Activated naive CD4-positive, alpha-beta T cell (primary cell): ENCODE data around the gene GPR85.
"Not testable (repeated sequence)": the region's sequence is repeated elsewhere in the genome, so short reads cannot be mapped to it uniquely, and the experiment has no call there.

ENCODE experiments used
- DNase-seq, 4 experiments: peaks; one replicate each; lab custom pipeline; 2025; lab: John Stamatoyannopoulos, UW

GPR85 gene

DNA sequence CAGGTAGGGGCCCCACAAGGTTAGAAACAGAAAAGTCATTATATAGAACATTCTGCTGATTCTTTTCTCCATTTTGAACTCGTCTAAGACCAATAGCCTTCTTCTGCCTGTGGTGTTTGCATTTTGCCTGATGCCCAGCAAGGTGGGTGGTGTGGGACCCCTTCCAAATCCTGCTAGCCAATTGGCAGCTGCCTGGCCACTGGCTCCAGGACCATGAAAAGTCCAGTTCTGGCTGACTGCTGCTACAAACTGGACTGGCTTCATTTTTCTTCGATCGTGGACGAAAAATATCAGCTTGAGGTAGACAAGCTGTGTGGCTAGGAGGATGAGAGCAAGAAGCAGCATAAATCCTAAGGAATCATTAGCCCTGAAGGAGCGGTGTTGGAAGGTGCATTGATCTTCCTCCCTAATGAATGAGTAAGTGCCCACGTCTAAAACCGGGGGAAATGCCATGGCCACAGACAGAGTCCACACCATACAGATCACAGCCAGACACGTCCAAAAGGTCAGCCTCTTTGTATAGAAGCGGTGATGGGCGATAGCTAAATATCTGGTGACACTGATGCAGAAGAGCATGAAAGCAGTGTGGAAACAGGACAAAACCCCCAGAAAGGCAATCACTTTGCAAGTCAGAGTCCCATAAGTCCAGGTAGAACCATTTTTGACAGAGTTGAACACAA lies 2.7 kb downstream of the GPR85 start:
- no peak for DNase-seq

DNA sequence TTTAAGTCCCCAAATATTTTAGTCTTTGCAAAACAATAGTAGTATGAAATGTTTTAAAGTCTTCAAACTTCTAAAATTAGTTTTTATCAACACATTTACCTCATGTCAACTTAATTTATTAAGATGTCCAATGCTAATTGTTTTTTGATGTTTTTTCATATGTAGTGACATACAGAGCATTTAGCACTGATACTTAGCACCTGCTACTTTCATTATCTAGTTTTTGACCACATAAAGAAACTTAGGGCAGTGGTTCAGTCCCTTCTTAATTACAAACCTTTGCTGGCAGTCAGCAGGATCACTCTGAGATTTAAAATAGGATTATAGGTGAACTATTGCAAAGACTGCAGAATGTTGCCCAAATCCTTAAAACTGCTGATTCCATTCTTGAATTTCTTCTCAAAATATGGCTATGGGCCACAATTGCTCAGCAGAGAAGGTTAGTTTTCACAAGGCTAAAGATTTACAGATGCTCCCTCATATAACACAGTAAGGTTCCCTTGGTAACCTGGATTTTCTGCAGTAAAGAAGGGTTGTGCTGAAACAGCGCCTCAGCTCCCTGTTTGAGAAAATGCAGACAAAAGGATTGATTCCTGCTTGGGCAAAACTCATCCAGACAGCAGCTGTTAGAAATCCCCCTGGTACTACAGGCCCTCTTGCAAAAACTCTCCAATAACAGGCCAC lies 3.4 kb downstream of the GPR85 start:
- DNase-seq: no peak

DNA sequence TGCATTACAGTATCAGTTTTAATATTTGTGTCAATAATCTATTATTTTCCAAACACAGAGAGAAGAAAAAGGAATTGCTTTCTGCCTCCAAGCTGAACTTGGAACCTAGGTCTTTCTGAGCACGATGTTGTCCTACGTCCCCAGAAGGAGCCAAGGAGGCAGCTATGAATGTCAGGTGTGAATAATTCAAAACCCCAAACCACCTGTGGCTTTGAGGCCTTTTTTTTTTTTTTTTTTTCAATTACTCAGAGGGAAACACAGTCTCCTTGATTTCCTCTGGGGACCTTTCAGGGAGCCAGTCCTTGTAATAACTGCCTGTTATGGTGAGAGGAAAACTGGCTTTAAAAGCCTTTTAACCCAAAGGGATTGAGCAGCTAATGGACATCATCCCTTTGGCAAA lies 8.3 kb downstream of the GPR85 start:
- DNase-seq: no peak

DNA sequence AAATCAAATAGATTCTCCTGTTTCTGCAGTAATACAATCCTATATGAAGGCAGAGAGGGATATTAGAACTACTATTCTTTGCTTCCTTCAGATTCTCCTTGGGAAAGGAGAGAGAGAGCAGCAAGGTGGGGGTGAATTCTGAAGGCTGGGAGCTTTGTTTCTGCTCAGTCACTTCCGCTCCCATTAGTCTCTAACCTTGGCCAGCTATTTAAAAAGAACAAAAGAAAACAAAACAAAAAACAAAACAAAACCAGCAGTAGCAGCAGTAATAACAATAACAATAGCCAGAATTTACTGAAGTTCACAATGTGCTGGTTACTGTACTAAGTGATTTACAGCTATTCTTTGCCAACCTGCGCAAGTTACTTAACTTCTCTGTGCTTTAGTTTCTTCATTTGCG lies 9.9 kb downstream of the GPR85 start:
- no peak for DNase-seq

DNA sequence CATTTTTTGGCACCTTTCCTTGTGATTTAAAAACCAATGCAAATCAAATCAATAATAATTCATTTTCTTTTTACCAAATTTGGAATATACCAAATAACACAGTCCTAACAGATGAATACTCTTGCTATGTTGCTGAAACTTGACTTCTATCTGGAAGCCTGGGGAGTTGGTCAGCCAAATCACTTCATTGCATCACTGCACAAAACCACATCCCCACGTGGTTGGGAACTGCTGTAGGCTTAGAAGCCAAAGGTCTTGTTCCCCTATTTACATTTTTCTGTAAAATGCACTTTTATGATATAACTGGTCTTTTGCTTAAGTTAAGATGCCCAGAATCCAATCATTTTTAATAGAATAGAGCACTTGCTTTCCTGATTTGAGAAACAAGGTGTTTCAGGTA lies 15.2 kb downstream of the GPR85 start:
- DNase-seq: no peak

DNA sequence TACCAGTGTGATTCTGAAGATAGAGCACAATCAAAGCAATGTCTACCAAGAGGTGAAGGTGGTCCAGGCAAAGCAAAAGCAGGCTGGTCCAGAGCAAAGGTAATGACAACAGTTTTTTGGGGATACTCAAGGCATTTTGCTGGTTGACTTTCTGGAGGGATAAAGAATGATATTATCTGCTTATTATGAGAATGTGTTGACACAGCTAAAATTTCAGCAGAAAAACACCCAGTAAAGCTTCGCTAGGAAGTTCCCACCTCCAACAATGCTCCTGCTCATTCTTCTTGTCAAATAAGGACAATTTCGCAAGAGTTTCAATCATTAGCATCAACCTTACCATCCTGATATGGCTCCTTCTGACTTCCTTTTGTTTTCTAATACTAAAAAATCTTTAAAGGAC lies 24.1 kb downstream of the GPR85 start:
- no peak for DNase-seq

DNA sequence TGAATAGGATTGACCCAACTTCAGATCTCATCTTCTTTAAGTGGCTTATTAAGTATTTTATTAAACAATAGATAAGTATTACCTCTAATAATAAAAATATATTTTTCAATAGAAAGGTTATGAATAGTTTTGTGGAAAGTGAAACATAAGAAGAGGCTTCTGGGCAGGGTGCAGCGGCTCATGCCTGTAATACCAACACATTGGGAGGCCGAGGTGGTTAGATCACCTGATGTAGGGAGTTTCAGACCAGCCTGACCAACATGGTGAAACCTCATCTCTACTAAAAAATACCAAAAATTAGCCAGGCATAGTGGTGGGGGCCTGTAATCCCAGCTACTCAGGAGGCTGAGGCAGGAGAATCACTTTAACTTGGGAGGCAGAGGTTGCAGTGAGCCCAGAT lies 26.5 kb downstream of the GPR85 start:
- no peak for DNase-seq

DNA sequence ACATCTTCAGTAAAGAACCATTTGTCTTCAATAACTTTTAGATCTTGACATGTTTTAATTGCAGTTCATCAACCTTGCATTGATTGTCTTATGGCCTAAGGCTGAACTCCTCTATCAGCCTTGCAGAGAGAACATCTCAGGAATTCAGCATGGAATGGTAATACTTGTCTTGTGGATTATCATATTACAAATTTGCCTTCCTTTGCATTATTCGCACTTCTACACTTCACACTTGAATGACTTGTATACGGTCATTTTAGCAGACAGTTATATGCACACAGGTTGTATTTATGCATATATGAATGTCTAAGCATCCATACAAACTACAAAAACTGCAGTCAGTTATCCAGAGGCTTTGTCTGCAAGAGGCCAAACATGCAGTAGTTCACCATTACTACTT lies 31.7 kb downstream of the GPR85 start:
- DNase-seq: no peak

DNA sequence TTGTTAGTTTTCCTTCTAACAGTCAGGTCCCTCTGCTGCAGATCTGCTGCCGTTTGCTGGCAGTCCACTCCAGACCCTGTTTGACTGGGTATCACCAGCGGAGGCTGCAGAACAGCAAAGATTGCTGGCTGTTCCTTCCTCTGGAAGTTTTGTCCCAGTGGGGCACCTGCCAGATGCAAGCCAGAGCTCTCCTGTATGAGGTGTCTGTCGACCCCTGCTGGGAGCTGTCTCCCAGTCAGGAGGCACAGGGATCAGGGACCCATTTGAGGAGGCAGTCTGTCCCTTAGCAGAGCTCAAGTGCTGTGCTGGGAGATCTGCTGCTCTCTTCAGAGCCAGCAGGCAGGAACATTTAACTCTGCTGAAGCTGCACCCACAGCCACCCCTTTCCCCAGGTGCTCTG lies 32.4 kb downstream of the GPR85 start:
- DNase-seq: not testable (repeated sequence)

DNA sequence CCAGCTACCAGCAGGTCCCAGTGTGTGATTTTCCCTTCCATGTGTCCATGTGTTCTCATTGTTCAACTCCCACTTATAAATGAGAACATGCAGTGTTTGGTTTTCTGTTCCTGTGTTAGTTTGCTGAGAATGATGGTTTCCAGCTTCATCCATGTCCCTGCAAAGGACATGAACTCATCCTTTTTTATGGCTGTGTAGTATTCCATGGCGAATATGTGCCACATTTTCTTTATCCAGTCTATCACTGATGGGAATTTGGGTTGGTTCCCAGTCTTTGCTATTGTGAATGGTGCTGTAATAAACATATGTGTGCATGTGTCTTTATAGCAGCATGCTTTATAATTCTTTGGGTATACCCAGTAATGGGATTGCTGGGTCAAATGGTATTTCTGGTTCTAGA lies 37.4 kb downstream of the GPR85 start:
- not testable (repeated sequence) for DNase-seq

DNA sequence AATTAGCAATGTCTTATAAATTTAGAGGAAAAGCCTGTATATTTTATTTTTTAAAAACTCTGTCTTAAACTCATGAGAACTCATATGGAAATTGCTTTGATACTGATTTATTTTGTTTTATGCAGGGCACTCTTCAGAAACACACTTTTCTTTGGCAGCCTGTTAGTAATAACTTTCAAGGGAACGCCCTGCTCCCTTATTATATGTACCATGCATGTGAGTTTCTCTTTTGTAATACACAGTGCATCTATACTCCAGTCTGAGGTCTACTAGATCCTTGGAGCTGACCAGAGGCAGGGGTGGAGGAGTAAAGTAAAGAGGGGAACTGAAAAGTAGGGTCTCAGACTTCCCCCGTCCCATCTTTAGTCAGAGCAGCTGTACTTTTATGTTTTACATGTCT lies 40.2 kb downstream of the GPR85 start:
- DNase-seq: no peak

DNA sequence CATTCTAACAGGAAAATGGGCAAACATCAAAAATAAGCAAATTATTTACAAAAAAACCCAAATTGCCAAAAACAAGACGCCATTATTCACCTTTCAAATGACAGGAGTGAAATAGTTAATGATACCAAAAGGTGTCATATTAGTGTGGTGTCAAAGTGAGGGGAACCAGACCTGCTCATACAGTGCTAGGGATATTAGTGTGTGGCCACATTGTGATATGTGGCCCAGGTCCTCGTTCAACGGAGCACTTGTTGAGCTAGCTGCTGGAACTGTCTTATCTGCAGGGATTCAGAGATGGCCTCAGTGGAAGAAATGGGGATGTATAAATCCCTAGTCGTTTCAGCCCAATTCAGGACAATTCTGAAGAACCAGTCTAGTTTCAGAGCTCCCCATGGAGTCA lies 41.2 kb downstream of the GPR85 start:
- no peak for DNase-seq

DNA sequence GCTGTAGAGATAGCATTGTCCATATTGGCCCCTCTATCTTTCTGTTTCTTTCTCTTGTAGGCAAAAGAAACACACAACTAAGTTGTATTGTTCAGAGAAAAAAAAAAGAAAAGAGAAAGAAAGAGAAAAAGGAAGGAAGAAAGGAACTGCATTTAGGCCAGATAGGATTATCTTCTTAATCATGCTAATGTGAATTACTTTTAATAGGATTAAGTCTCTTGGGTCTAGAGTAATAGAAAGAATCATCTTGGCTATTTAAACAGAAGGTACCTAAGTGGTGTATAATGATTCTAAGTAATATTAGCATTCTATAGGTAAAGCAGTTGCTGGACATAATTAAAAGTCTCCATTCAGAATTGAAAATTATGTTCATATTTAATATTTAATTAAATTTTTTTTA lies 42.2 kb downstream of the GPR85 start:
- DNase-seq: no peak

DNA sequence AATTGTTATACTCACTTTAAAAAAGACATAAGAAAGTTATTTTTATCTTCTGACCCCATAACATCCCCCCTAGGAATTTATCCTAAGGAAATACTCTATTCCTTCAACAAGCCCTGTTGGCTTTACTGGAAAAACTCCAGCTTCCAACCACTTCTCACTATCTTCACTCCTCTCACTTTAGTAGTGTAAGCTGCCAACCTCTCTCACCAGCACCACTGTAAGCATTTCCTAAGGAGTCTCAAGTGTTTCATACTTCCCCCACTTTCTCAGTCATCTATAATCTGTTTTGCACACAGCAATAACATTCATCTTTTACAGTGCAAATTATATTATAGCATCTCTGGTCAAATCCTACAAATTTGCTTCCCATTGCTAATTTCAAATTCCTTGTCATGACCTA lies 45.8 kb downstream of the GPR85 start:
- no peak for DNase-seq

DNA sequence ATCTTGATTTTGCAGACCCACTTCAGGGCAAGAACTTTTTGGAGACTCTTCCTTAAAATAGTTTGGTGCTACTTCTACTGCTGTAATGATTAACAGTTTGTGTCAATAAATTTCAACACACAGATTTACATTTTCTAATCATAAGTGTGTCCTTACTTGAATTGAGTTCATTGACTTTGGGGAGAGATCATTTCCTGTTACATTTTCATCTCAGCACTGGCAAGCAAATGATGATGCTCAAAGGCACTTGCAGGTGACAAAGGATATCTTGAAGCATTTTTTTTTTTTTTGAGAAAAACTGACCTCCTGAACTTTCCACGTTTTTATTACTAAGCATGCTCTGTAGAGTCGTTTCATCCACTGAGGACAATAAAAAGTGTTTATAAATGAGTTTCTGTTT lies 52.7 kb downstream of the GPR85 start:
- no peak for DNase-seq
